ENCODE results near the gene IL31.

The IL31 gene

DNA sequence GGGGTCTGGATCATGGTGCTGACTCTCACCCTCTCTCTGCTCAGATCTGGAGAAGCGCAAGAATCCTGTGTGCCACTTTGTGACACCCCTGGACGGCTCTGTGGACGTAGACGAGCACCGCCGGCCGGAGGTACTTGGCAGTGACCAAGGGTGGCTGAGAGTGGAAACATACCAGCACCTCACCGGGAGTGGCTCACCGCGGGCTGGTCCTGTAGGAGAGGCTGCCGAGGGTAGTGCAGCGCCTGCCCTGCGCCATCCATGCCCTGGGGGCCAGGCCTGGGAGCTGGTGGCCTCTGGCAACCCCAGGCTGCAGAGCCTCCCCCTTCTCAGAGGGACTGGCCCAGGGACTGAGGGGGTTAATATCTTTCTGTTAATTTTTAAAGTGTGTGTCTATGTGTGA is 46.2 kb downstream of the IL31 start:
- CTCF ChIA-PET = interaction anchor here (1.1 to 15.4 kb wide), 3 partner anchors 63 to 74 kb away, joined by 4 to 209 read pairs (median 73); no protein-coding TSS in a partner anchor
- TF ChIP-seq, protein P1, sequence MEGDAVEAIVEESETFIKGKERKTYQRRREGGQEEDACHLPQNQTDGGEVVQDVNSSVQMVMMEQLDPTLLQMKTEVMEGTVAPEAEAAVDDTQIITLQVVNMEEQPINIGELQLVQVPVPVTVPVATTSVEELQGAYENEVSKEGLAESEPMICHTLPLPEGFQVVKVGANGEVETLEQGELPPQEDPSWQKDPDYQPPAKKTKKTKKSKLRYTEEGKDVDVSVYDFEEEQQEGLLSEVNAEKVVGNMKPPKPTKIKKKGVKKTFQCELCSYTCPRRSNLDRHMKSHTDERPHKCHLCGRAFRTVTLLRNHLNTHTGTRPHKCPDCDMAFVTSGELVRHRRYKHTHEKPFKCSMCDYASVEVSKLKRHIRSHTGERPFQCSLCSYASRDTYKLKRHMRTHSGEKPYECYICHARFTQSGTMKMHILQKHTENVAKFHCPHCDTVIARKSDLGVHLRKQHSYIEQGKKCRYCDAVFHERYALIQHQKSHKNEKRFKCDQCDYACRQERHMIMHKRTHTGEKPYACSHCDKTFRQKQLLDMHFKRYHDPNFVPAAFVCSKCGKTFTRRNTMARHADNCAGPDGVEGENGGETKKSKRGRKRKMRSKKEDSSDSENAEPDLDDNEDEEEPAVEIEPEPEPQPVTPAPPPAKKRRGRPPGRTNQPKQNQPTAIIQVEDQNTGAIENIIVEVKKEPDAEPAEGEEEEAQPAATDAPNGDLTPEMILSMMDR (IDR thresholded peaks at IDR 0.05; ENCODE audit: control extremely low read depth, extremely low read depth, low read depth, missing control alignments) = no peak
- POLR2A ChIA-PET = no interaction called here
- DNase-seq (ENCODE audit: extremely low spot score) = no peak

DNA sequence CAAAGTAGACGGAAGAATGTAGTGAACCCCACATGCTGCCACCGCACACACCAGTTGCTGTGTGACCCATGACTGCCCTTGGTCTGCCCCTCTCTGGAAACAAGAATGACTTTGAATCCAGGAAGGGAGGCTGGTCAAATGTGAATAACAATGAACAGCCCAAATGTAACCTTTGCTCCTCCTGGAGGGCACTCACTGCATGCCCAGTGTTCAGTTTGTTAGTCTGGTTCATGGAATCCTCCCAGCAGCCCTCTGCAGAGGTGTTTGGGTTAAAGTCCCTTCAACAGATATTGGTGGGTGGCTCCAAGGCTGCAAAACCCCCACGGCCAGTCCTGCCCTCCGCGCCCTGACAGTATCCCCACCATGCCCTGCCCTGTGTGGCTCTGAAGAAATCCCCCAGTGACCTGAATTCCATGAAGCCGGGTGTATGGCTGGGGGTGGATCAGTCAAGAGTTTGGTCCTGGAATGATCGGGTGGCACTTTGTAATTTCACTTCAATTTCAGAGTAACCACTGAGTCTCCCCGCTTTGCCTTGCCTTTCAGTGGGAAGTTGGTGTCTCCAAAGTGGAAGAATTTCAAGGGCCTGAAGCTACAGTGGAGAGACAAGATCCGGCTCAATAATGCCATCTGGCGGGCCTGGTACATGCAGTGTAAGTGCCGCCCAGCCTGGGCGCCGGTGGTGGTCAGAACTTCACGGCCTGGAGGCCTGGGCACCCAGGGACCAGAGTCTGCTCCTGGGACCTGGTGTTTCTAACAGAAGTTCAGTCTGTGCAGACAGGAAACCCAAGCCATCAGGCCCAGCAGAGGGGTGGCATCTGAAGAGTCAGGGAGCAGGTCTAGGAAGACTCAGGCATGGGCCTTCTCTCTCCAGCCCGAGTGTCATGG is 47.1 kb downstream of the IL31 start:
- TF ChIP-seq, protein P1 (IDR thresholded peaks at IDR 0.05; ENCODE audit: control extremely low read depth, extremely low read depth, low read depth, missing control alignments) = no peak
- POLR2A ChIA-PET = no interaction called here
- CTCF ChIA-PET = interaction anchor here (1.1 to 15.4 kb wide), 2 partner anchors 64 to 73 kb away, joined by 4 to 209 read pairs; no protein-coding TSS in a partner anchor
- no peak for DNase-seq (ENCODE audit: extremely low spot score)

DNA sequence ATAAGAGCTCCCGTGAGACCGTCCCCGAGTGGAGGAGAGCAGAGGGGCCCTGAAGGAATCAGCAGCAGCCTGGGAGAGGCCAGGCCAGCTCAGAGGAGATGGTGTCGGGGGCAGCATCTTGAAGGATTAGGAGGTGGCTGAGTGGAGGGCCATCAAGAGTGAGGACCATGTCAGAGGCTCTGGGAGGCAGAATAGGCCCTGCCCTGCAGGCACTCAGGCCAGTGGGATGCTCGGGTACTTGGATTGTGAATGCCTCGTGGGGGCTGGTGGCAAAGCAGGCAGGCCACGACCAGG is 47.7 kb downstream of the IL31 start:
- POLR2A ChIA-PET = no interaction called here
- CTCF ChIA-PET = interaction anchor here (15.4 kb wide), 1 partner anchor 73 kb away, joined by 209 read pairs; no protein-coding TSS in a partner anchor
- DNase-seq (ENCODE audit: extremely low spot score) = no peak
- TF ChIP-seq, protein P1 (IDR thresholded peaks at IDR 0.05; ENCODE audit: control extremely low read depth, extremely low read depth, low read depth, missing control alignments) = no peak

DNA sequence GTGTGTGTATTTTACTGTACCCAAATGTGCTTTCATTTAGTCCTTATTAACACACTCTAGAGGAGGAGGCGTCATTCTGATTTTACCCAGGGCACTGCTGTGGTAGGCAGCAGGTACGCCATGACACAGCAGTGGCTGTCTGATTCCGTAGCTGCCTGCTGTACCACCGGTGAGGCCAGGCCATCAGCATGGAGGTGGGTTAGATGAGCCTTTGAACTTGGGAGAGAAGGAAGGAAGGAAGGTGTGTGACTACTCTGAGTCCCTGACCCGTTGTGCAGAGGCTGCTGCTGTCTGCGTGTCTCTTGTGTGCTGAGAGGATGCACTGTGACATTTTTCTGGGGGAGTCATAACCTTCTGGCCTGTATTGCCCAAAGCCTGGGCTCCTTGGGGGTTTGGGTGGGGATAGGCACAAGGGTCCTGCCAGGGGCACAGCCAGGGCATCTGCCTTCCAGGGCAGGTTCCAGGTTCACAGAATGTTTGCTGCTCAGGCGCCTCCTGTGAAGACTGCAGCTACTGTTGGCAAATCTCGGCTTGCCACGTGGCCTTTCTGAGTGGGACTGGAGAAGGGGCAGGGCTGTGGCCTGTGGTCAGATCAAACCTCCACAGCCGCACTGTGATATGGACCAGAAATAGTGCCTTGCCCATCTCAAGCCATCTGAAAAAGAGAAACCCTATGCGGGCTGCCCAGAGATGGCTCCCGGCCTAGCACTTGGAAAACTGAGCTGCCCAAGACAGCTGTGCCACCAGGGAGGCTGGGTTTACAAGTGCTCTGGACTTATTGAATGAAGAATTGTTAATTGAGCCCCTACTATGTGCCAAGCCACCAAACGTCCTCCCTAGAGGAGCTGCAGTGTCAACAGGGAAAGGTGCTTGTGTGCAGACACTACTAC is 48.3 kb downstream of the IL31 start:
- ChIA-PET POLR2A (no interaction called here), CTCF (interaction anchor here (1.1 to 15.4 kb wide), 3 partner anchors 19 to 72 kb away, joined by 4 to 209 read pairs (median 34); no protein-coding TSS in a partner anchor)

DNA sequence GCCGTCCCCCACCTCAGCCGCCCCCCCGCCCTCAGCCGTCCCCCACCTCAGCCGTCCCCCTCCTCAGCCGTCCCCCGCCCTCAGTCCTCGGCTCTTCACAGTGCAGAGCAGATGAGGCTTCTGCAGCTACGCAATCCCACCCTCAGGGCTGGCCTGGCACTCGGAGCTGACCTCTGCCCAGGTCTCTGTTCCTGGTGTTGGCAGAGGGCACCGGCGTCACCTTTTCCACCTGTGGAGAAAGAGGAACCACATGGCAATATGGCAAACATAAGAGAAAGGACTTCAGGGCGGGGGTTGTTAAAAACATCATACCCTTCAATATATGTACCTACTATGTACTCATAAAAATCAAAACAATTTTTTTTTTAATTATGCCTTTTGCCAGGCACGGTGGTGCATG is 49.7 kb downstream of the IL31 start:
- ChIA-PET CTCF (interaction anchor here (1.0 to 15.4 kb wide), 17 partner anchors 8 to 329 kb away, joined by 3 to 209 read pairs (median 11); partner anchors contain the start of genes CFAP251 and MLXIP), POLR2A (no interaction called here)
- DNase-seq (ENCODE audit: extremely low spot score) = no peak
- TF ChIP-seq, protein P1 (IDR thresholded peaks at IDR 0.05; ENCODE audit: control extremely low read depth, extremely low read depth, low read depth, missing control alignments) = no peak

More for the DNA sequence above, 48.3 kb downstream of the IL31 start:
- TF ChIP-seq, protein P1 (IDR thresholded peaks at IDR 0.05; ENCODE audit: control extremely low read depth, extremely low read depth, low read depth, missing control alignments) = no peak
- no peak for DNase-seq (ENCODE audit: extremely low spot score)

DNA sequence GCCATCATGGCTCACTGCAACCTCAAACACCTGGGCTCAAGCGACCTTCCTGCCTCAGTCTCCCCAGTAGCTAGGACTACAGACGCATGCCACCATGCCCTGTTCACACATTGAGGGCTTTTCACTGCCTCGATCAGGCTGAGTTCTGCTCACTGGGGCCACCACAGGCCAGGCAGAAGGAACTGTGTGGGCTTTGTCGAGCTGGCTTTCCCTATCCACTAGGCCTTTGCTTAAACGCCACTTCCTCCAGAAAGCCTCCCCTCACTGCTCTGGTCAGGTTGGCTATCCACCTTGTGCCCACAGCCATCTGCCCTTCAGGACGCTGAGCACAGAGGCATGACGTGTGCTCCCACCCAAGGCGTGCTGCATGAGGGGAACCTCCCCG is 50.3 kb downstream of the IL31 start:
- no peak for DNase-seq (ENCODE audit: extremely low spot score)
- ChIA-PET CTCF (interaction anchor here (0.7 to 15.4 kb wide), 37 partner anchors 9 to 329 kb away, joined by 3 to 209 read pairs (median 7); partner anchors contain the start of genes CFAP251 and MLXIP), POLR2A (no interaction called here)
- TF ChIP-seq, protein P1 (IDR thresholded peaks at IDR 0.05; ENCODE audit: control extremely low read depth, extremely low read depth, low read depth, missing control alignments) = no peak
